IPS-18a (cell line): ENCODE data around the gene GBX1.

Experiments used
- H3K27ac ChIP-seq: one replicate; pipeline ENCODE4 v1.5.1; 2013; ENCODE audit warnings: low read length
- H3K27me3 ChIP-seq: one replicate; pipeline ENCODE4 v1.6.1; 2013; ENCODE audit warnings: mild to moderate bottlenecking, low read length; ENCODE audit not compliant: control insufficient read depth, insufficient read depth
- H3K36me3 ChIP-seq: one replicate; pipeline ENCODE4 v1.6.1; 2013; ENCODE audit warnings: low read depth, low read length; ENCODE audit not compliant: control insufficient read depth
- H3K4me1 ChIP-seq: one replicate; pipeline ENCODE4 v1.6.1; 2013; ENCODE audit warnings: low read depth, low read length; ENCODE audit not compliant: control insufficient read depth
- H3K4me3 ChIP-seq: one replicate; pipeline ENCODE4 v1.5.1; 2013; ENCODE audit warnings: low read length
- H3K9ac ChIP-seq: one replicate; pipeline ENCODE4 v1.6.1; 2013; ENCODE audit warnings: mild to moderate bottlenecking, low read length, moderate library complexity
- H3K9me3 ChIP-seq: one replicate; pipeline ENCODE4 v1.6.1; 2013; ENCODE audit warnings: low read depth, low read length; ENCODE audit not compliant: control insufficient read depth

The GBX1 gene

GRCh38 chr7:151205730-151206129, 38.2 kb upstream of the GBX1 start:
- Histone ChIP-seq H3K36me3 (no peaks in the 10 kb centered on the region), H3K9ac (no peak overlapping the region), H3K9me3 (no peaks in the 10 kb centered on the region), H3K27ac (no peak overlapping the region), H3K4me3 (no peak overlapping the region), H3K27me3 (no peaks in the 10 kb centered on the region), H3K4me1 (peaks cover 3% of the 10 kb centered on the region)

GRCh38 chr7:151204383-151205032, 37.0 kb upstream of the GBX1 start:
- Histone ChIP-seq H3K4me1 (no peaks in the 10 kb centered on the region), H3K27me3 (no peaks in the 10 kb centered on the region), H3K27ac (no peak overlapping the region), H3K9me3 (no peaks in the 10 kb centered on the region), H3K4me3 (no peak overlapping the region), H3K9ac (no peak overlapping the region), H3K36me3 (no peaks in the 10 kb centered on the region)

GRCh38 chr7:151202836-151203235, 35.3 kb upstream of the GBX1 start:
- H3K4me1 ChIP-seq: no peaks in the 10 kb centered on the region
- no peaks in the 10 kb centered on the region for H3K27me3 ChIP-seq
- H3K4me3 ChIP-seq: no peak overlapping the region

GRCh38 chr7:151201751-151202150, 34.3 kb upstream of the GBX1 start:
- Histone ChIP-seq H3K27ac (no peak overlapping the region), H3K27me3 (no peaks in the 10 kb centered on the region), H3K9ac (no peak overlapping the region), H3K36me3 (no peaks in the 10 kb centered on the region), H3K4me1 (no peaks in the 10 kb centered on the region), H3K9me3 (no peaks in the 10 kb centered on the region), H3K4me3 (no peak overlapping the region)

More at GRCh38 chr7:151202836-151203235, 35.3 kb upstream of the GBX1 start:
- no peaks in the 10 kb centered on the region for H3K9me3 ChIP-seq
- no peak overlapping the region for H3K9ac ChIP-seq
- no peaks in the 10 kb centered on the region for H3K36me3 ChIP-seq
- H3K27ac ChIP-seq: no peak overlapping the region

- no peak overlapping the region for H3K9ac ChIP-seq
- no peaks in the 10 kb centered on the region for H3K27me3 ChIP-seq
- no peak overlapping the region for H3K27ac ChIP-seq
- H3K36me3 ChIP-seq: no peaks in the 10 kb centered on the region
- no peaks in the 10 kb centered on the region for H3K9me3 ChIP-seq
- no peaks in the 10 kb centered on the region for H3K4me1 ChIP-seq
- no peak overlapping the region for H3K4me3 ChIP-seq
These were observed 33.9 kb upstream of the GBX1 start for GRCh38 chr7:151201344-151201743.

- Histone ChIP-seq H3K9me3 (no peaks in the 10 kb centered on the region), H3K27me3 (peaks cover 4% of the 10 kb centered on the region), H3K4me3 (no peak overlapping the region), H3K27ac (no peak overlapping the region), H3K4me1 (no peaks in the 10 kb centered on the region), H3K36me3 (no peaks in the 10 kb centered on the region), H3K9ac (no peak overlapping the region)
These were observed 31.7 kb upstream of the GBX1 start for GRCh38 chr7:151198945-151199848.

GRCh38 chr7:151197932-151198331, 30.4 kb upstream of the GBX1 start:
- peaks cover 4% of the 10 kb centered on the region for H3K27me3 ChIP-seq
- H3K27ac ChIP-seq: no peak overlapping the region
- no peaks in the 10 kb centered on the region for H3K4me1 ChIP-seq
- no peak overlapping the region for H3K4me3 ChIP-seq
- no peak overlapping the region for H3K9ac ChIP-seq
- no peaks in the 10 kb centered on the region for H3K9me3 ChIP-seq
- no peaks in the 10 kb centered on the region for H3K36me3 ChIP-seq

GRCh38 chr7:151195616-151196450, 28.3 kb upstream of the GBX1 start:
- Histone ChIP-seq H3K36me3 (no peaks in the 10 kb centered on the region), H3K9me3 (no peaks in the 10 kb centered on the region), H3K4me1 (no peaks in the 10 kb centered on the region), H3K27ac (no peak overlapping the region), H3K27me3 (peaks cover 4% of the 10 kb centered on the region), H3K9ac (no peak overlapping the region), H3K4me3 (no peak overlapping the region)

GRCh38 chr7:151194188-151194587, 26.7 kb upstream of the GBX1 start:
- H3K9ac ChIP-seq: no peak overlapping the region
- no peaks in the 10 kb centered on the region for H3K4me1 ChIP-seq
- H3K27ac ChIP-seq: no peak overlapping the region
- H3K9me3 ChIP-seq: no peaks in the 10 kb centered on the region
- H3K27me3 ChIP-seq: peaks cover 4% of the 10 kb centered on the region
- H3K36me3 ChIP-seq: no peaks in the 10 kb centered on the region
- H3K4me3 ChIP-seq: no peak overlapping the region

- H3K27ac ChIP-seq: no peak overlapping the region
- no peaks in the 10 kb centered on the region for H3K4me1 ChIP-seq
- H3K36me3 ChIP-seq: no peaks in the 10 kb centered on the region
- H3K4me3 ChIP-seq: no peak overlapping the region
- peaks cover 4% of the 10 kb centered on the region for H3K27me3 ChIP-seq
- no peak overlapping the region for H3K9ac ChIP-seq
- no peaks in the 10 kb centered on the region for H3K9me3 ChIP-seq
These were observed 25.9 kb upstream of the GBX1 start for GRCh38 chr7:151193203-151193978.
